Measurements from ENCODE around the gene MRPS22. TPM values are rescaled to one million over a fixed set of nuclear protein-coding genes. Genes with fewer than 3 reads are reported as not detected.

MRPS22 gene
- total and polyA plus RNA-seq, 2 donors (not counting 3 experiments of a cell fraction or from before 2014, with no cell fraction given): 33.8 to 45.6 TPM

DNA sequence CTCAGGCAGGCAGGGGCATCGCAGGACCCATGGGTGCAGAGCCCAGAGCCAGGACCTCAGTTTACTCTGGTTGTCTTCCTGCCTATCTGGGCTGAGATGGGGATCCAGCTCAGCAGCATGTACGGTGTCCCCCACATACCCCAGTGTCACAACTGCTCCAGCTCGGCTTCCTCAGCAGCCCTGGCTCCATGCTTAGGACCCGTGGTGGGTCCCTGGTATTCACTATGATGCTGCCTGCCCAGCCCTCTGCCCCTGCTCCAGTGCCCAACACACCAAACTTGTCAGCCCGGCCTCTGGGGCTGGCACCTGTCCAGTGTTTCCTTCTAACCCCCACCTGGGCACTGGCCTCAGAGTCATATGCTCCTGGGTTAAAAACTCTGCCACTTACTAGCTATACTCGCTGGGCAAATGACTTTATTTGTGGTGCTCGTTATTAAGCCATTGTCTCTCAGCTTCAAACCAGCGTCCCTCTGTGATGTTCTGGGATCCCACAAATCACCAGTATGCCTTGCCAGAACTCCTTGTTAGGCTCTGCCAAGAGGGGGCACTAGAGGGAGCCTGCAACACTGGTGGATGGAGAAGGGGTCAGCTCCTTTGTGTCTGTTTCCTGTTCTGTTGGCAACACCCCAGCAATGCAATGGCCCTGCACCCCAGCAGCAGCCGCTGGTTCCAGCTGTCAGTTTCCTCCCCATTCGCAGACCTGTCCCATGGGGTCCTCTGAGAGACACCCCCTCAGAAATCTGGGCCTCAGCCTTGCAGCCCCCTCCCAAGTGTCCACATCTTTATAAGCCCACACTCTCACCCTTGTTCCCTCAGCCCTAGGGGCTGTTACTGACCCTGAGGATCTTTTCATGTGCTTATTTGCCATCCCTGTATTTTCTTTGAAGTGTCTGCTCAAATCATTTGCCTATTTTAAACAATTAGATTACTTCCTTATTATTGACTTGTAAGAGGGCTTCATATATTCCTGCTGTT lies 24.1 kb upstream of the MRPS22 start:
- peak; percentile 62 for FAIRE-seq
- Histone ChIP-seq H3K27ac (ENCODE audit: insufficient read depth, low read depth, low read length) (no peak overlapping the region), H3K4me1 (ENCODE audit: control insufficient read depth, extremely low read depth, insufficient read depth, low read length) (no peaks in the 10 kb centered on the region), H3K4me3 (replicated peaks in 1 of 3; ENCODE audit: insufficient read depth in 1 of 3, low read depth in 1 of 3, low read length in 3 of 3) (no peak overlapping the region), H4K20me1 (replicated peaks; ENCODE audit: control insufficient read depth, extremely low read depth, insufficient read depth, low read length) (no peaks in the 10 kb centered on the region), H3K4me2 (ENCODE audit: insufficient read depth, low read length) (no peak overlapping the region), H3K27me3 (ENCODE audit: control insufficient read depth in 2 of 2, insufficient read depth in 2 of 2, low read length in 2 of 2) (peaks cover 0 to 4% of the 10 kb centered on the region in 2 experiments), H3K9me1 (replicated peaks; ENCODE audit: control insufficient read depth, extremely low read depth, insufficient read depth, low read length) (no peaks in the 10 kb centered on the region), H3K36me3 (ENCODE audit: control insufficient read depth in 2 of 2, extremely low read depth in 1 of 2, insufficient read depth in 2 of 2, low read length in 2 of 2) (no peaks in the 10 kb centered on the region), H2AFZ (ENCODE audit: low read depth, low read length) (no peak overlapping the region), H3K79me2 (ENCODE audit: control insufficient read depth, insufficient read depth, low read length) (no peaks in the 10 kb centered on the region), H3K9ac (replicated peaks; ENCODE audit: extremely low read depth, insufficient read depth, low read length) (no peak overlapping the region), H3K9me3 (replicated peaks; ENCODE audit: control insufficient read depth, insufficient read depth, low read length) (no peaks in the 10 kb centered on the region)
- intact Hi-C loops (cut with micrococcal nuclease) (no loop called here), dilution Hi-C loops (cut with MboI; ENCODE audit: extremely low pct_ligation_motif_present, low sequenced_read_pairs) (no loop called here)
- DNase-seq (ENCODE audit: low read depth, low spot score): peak; percentile 5
- POLR2A ChIA-PET: no interaction called here
- CTCF ChIA-PET: interaction anchor here (1.0 to 1.7 kb wide), 5 partner anchors 9 to 208 kb away, joined by 3 to 8 read pairs (median 4); no protein-coding TSS in a partner anchor
- no TSS peak for BruUV-seq (replicated peaks)
- TF ChIP-seq, protein P1, sequence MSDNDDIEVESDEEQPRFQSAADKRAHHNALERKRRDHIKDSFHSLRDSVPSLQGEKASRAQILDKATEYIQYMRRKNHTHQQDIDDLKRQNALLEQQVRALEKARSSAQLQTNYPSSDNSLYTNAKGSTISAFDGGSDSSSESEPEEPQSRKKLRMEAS (IDR thresholded peaks at IDR 0.05; ENCODE audit: insufficient read depth, insufficient read length): no peak
- TF ChIP-seq, protein P2, sequence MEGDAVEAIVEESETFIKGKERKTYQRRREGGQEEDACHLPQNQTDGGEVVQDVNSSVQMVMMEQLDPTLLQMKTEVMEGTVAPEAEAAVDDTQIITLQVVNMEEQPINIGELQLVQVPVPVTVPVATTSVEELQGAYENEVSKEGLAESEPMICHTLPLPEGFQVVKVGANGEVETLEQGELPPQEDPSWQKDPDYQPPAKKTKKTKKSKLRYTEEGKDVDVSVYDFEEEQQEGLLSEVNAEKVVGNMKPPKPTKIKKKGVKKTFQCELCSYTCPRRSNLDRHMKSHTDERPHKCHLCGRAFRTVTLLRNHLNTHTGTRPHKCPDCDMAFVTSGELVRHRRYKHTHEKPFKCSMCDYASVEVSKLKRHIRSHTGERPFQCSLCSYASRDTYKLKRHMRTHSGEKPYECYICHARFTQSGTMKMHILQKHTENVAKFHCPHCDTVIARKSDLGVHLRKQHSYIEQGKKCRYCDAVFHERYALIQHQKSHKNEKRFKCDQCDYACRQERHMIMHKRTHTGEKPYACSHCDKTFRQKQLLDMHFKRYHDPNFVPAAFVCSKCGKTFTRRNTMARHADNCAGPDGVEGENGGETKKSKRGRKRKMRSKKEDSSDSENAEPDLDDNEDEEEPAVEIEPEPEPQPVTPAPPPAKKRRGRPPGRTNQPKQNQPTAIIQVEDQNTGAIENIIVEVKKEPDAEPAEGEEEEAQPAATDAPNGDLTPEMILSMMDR (IDR thresholded peaks at IDR 0.05; ENCODE audit: extremely low read depth in 1 of 2, insufficient read depth in 1 of 2, low read depth in 1 of 2, low read length in 2 of 2): peak; percentile 23 to 41

Data from endothelial cell of umbilical vein (primary cell).